Peyer's patch (tissue), 4 donors: ENCODE results near the gene CDK11B.
"Not testable (repeated sequence)": the region's sequence is repeated elsewhere in the genome, so short reads cannot be mapped to it uniquely, and the experiment has no call there.

ENCODE experiments used
- POLR2A ChIP-seq, 2 donors: fragments of 450-650 bp; IDR thresholded peaks; one replicate each; pipeline ENCODE4 v1.5.1; 2017; ENCODE audit warnings: antibody characterized with exemption in 2 of 2, mild to moderate bottlenecking in 2 of 2, moderate library complexity in 2 of 2
- TF ChIP-seq, protein P1 (sequence below), 6 experiments: fragments of 450-650 bp in 4 of 6; fragments of 200-600 bp in 2 of 6; sonication (generic) in 1 of 6; IDR thresholded peaks; one replicate each; pipeline ENCODE4 v1.5.1; 2017 to 2019; ENCODE audit warnings: antibody characterized with exemption in 6 of 6, mild to moderate bottlenecking in 3 of 6, moderate library complexity in 1 of 6

DNA sequence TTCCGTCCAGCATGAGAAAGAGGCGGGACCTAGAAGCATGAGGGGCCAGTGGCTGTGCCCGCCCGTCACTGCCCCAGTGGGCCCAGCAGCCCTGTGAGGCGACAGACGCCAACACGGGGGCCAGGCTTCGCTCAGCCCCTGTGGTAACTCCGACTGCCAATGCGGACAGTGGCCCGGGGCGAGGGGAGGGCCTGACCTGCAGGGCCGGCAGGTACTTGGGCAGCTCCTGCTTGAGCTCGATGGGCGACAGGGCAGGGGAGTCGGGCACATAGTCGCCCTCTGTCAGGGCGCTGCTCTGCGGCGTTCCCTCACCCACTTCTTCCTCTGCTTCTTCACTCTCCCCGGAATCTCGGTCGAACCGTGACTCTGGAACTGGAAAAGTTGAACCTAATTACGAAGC lies 18.7 kb downstream of the CDK11B start:
- TF ChIP-seq, protein P1, sequence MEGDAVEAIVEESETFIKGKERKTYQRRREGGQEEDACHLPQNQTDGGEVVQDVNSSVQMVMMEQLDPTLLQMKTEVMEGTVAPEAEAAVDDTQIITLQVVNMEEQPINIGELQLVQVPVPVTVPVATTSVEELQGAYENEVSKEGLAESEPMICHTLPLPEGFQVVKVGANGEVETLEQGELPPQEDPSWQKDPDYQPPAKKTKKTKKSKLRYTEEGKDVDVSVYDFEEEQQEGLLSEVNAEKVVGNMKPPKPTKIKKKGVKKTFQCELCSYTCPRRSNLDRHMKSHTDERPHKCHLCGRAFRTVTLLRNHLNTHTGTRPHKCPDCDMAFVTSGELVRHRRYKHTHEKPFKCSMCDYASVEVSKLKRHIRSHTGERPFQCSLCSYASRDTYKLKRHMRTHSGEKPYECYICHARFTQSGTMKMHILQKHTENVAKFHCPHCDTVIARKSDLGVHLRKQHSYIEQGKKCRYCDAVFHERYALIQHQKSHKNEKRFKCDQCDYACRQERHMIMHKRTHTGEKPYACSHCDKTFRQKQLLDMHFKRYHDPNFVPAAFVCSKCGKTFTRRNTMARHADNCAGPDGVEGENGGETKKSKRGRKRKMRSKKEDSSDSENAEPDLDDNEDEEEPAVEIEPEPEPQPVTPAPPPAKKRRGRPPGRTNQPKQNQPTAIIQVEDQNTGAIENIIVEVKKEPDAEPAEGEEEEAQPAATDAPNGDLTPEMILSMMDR (IDR thresholded peaks at IDR 0.05) = not testable (repeated sequence)
- TF ChIP-seq POLR2A (IDR thresholded peaks at IDR 0.05) = not testable (repeated sequence)
